ENCODE measurements around the gene ASB4.
"Not testable (repeated sequence)": the region's sequence is repeated elsewhere in the genome, so short reads cannot be mapped to it uniquely, and the experiment has no call there.

ASB4 gene

GRCh38 chr7:95485391-95486123 lies at the start of gene ASB4:
Gene ASB4, plus strand, starts transcription at chr7:95485943. Its CDS starts 29 bp downstream, at chr7:95485972.
- H3K9ac ChIP-seq (ENCODE audit: low read length): no peak within 1 kb of the TSS
- H3K27me3 ChIP-seq (ENCODE audit: control insufficient read depth, insufficient read depth, low read length): no peaks in the 10 kb centered on the region
- H3K27ac ChIP-seq (ENCODE audit: low read depth, low read length): no peak within 1 kb of the TSS
- no peaks in the 10 kb centered on the region for H3K4me1 ChIP-seq (ENCODE audit: control insufficient read depth, insufficient read depth, low read length)
- no peak within 1 kb of the TSS for H3K4me3 ChIP-seq (ENCODE audit: low read length)
- H3K36me3 ChIP-seq (ENCODE audit: control insufficient read depth, insufficient read depth, low read length): no peaks in the 10 kb centered on the region

GRCh38 chr7:95436407-95436806 lies 49.3 kb upstream of the ASB4 start:
- peaks cover 2% of the 10 kb centered on the region for H3K4me1 ChIP-seq (ENCODE audit: control insufficient read depth, insufficient read depth, low read length)
- no peak overlapping the region for H3K9ac ChIP-seq (ENCODE audit: low read length)
- H3K4me3 ChIP-seq (ENCODE audit: low read length): no peak overlapping the region
- no peaks in the 10 kb centered on the region for H3K27me3 ChIP-seq (ENCODE audit: control insufficient read depth, insufficient read depth, low read length)
- no peak overlapping the region for H3K27ac ChIP-seq (ENCODE audit: low read depth, low read length)
- H3K36me3 ChIP-seq (ENCODE audit: control insufficient read depth, insufficient read depth, low read length): no peaks in the 10 kb centered on the region

GRCh38 chr7:95440394-95441038 lies 45.2 kb upstream of the ASB4 start:
- no peaks in the 10 kb centered on the region for H3K4me1 ChIP-seq (ENCODE audit: control insufficient read depth, insufficient read depth, low read length)
- H3K4me3 ChIP-seq (ENCODE audit: low read length): no peak overlapping the region
- no peaks in the 10 kb centered on the region for H3K36me3 ChIP-seq (ENCODE audit: control insufficient read depth, insufficient read depth, low read length)
- no peaks in the 10 kb centered on the region for H3K27me3 ChIP-seq (ENCODE audit: control insufficient read depth, insufficient read depth, low read length)
- no peak overlapping the region for H3K9ac ChIP-seq (ENCODE audit: low read length)
- no peak overlapping the region for H3K27ac ChIP-seq (ENCODE audit: low read depth, low read length)

GRCh38 chr7:95441042-95441823 lies 44.5 kb upstream of the ASB4 start:
- Histone ChIP-seq H3K36me3 (ENCODE audit: control insufficient read depth, insufficient read depth, low read length) (no peaks in the 10 kb centered on the region), H3K27ac (ENCODE audit: low read depth, low read length) (no peak overlapping the region), H3K4me1 (ENCODE audit: control insufficient read depth, insufficient read depth, low read length) (no peaks in the 10 kb centered on the region), H3K27me3 (ENCODE audit: control insufficient read depth, insufficient read depth, low read length) (no peaks in the 10 kb centered on the region), H3K9ac (ENCODE audit: low read length) (no peak overlapping the region), H3K4me3 (ENCODE audit: low read length) (no peak overlapping the region)

GRCh38 chr7:95444796-95445195 lies 40.9 kb upstream of the ASB4 start:
- Histone ChIP-seq H3K4me3 (ENCODE audit: low read length) (no peak overlapping the region), H3K36me3 (ENCODE audit: control insufficient read depth, insufficient read depth, low read length) (no peaks in the 10 kb centered on the region), H3K27ac (ENCODE audit: low read depth, low read length) (no peak overlapping the region), H3K9ac (ENCODE audit: low read length) (no peak overlapping the region), H3K4me1 (ENCODE audit: control insufficient read depth, insufficient read depth, low read length) (no peaks in the 10 kb centered on the region), H3K27me3 (ENCODE audit: control insufficient read depth, insufficient read depth, low read length) (no peaks in the 10 kb centered on the region)

GRCh38 chr7:95446618-95447017 lies 39.1 kb upstream of the ASB4 start:
- Histone ChIP-seq H3K4me1 (ENCODE audit: control insufficient read depth, insufficient read depth, low read length) (no peaks in the 10 kb centered on the region), H3K27me3 (ENCODE audit: control insufficient read depth, insufficient read depth, low read length) (no peaks in the 10 kb centered on the region), H3K27ac (ENCODE audit: low read depth, low read length) (no peak overlapping the region), H3K9ac (ENCODE audit: low read length) (no peak overlapping the region), H3K4me3 (ENCODE audit: low read length) (no peak overlapping the region), H3K36me3 (ENCODE audit: control insufficient read depth, insufficient read depth, low read length) (no peaks in the 10 kb centered on the region)

- H3K27me3 ChIP-seq (ENCODE audit: control insufficient read depth, insufficient read depth, low read length): no peaks in the 10 kb centered on the region
- no peak overlapping the region for H3K27ac ChIP-seq (ENCODE audit: low read depth, low read length)
- H3K9ac ChIP-seq (ENCODE audit: low read length): no peak overlapping the region
- H3K36me3 ChIP-seq (ENCODE audit: control insufficient read depth, insufficient read depth, low read length): no peaks in the 10 kb centered on the region
- no peak overlapping the region for H3K4me3 ChIP-seq (ENCODE audit: low read length)
- H3K4me1 ChIP-seq (ENCODE audit: control insufficient read depth, insufficient read depth, low read length): no peaks in the 10 kb centered on the region
These were observed 31.2 kb upstream of the ASB4 start for GRCh38 chr7:95454438-95455045.

GRCh38 chr7:95457947-95458346 lies 27.8 kb upstream of the ASB4 start:
- no peaks in the 10 kb centered on the region for H3K4me1 ChIP-seq (ENCODE audit: control insufficient read depth, insufficient read depth, low read length)

GRCh38 chr7:95460653-95461052 lies 25.1 kb upstream of the ASB4 start:
- H3K27me3 ChIP-seq (ENCODE audit: control insufficient read depth, insufficient read depth, low read length); H3K27ac ChIP-seq (ENCODE audit: low read depth, low read length); H3K9ac ChIP-seq (ENCODE audit: low read length); H3K4me1 ChIP-seq (ENCODE audit: control insufficient read depth, insufficient read depth, low read length); H3K4me3 ChIP-seq (ENCODE audit: low read length); H3K36me3 ChIP-seq (ENCODE audit: control insufficient read depth, insufficient read depth, low read length): not testable (repeated sequence)

More at GRCh38 chr7:95457947-95458346, 27.8 kb upstream of the ASB4 start:
- Histone ChIP-seq H3K27ac (ENCODE audit: low read depth, low read length) (no peak overlapping the region), H3K36me3 (ENCODE audit: control insufficient read depth, insufficient read depth, low read length) (no peaks in the 10 kb centered on the region), H3K27me3 (ENCODE audit: control insufficient read depth, insufficient read depth, low read length) (no peaks in the 10 kb centered on the region), H3K4me3 (ENCODE audit: low read length) (no peak overlapping the region), H3K9ac (ENCODE audit: low read length) (no peak overlapping the region)

GRCh38 chr7:95467912-95468607 lies 17.7 kb upstream of the ASB4 start:
- Histone ChIP-seq H3K4me3 (ENCODE audit: low read length) (no peak overlapping the region), H3K9ac (ENCODE audit: low read length) (no peak overlapping the region), H3K27ac (ENCODE audit: low read depth, low read length) (no peak overlapping the region), H3K27me3 (ENCODE audit: control insufficient read depth, insufficient read depth, low read length) (no peaks in the 10 kb centered on the region), H3K4me1 (ENCODE audit: control insufficient read depth, insufficient read depth, low read length) (no peaks in the 10 kb centered on the region), H3K36me3 (ENCODE audit: control insufficient read depth, insufficient read depth, low read length) (no peaks in the 10 kb centered on the region)

GRCh38 chr7:95469187-95469586 lies 16.6 kb upstream of the ASB4 start:
- Histone ChIP-seq H3K36me3 (ENCODE audit: control insufficient read depth, insufficient read depth, low read length) (no peaks in the 10 kb centered on the region), H3K4me1 (ENCODE audit: control insufficient read depth, insufficient read depth, low read length) (no peaks in the 10 kb centered on the region)

GRCh38 chr7:95469848-95470247 lies 15.9 kb upstream of the ASB4 start:
- Histone ChIP-seq H3K27me3 (ENCODE audit: control insufficient read depth, insufficient read depth, low read length) (no peaks in the 10 kb centered on the region), H3K27ac (ENCODE audit: low read depth, low read length) (no peak overlapping the region)

More at GRCh38 chr7:95469187-95469586, 16.6 kb upstream of the ASB4 start:
- Histone ChIP-seq H3K27me3 (ENCODE audit: control insufficient read depth, insufficient read depth, low read length) (no peaks in the 10 kb centered on the region), H3K9ac (ENCODE audit: low read length) (no peak overlapping the region), H3K4me3 (ENCODE audit: low read length) (no peak overlapping the region), H3K27ac (ENCODE audit: low read depth, low read length) (no peak overlapping the region)

More at GRCh38 chr7:95469848-95470247, 15.9 kb upstream of the ASB4 start:
- Histone ChIP-seq H3K9ac (ENCODE audit: low read length) (no peak overlapping the region), H3K4me3 (ENCODE audit: low read length) (no peak overlapping the region), H3K36me3 (ENCODE audit: control insufficient read depth, insufficient read depth, low read length) (no peaks in the 10 kb centered on the region), H3K4me1 (ENCODE audit: control insufficient read depth, insufficient read depth, low read length) (no peaks in the 10 kb centered on the region)
